Activated CD4-positive, CD25-positive, alpha-beta regulatory T cell treated with anti-CD3 and anti-CD28 coated beads, Interleukin-2, amount 50 U/mL, for 72 hours (primary cell): ENCODE data around the gene DIP2A.
"Not testable (repeated sequence)": the region's sequence is repeated elsewhere in the genome, so short reads cannot be mapped to it uniquely, and the experiment has no call there.

Experiments
- DNase-seq: peaks from one replicate; pipeline ENCODE4 v3.0.0; 2021

DIP2A gene

GRCh38 chr21:46454634-46455390 is 3.9 kb upstream of the DIP2A start:
- DNase-seq, result no peak

GRCh38 chr21:46455575-46456385 is 2.9 kb upstream of the DIP2A start:
- DNase-seq, result no peak

DNA sequence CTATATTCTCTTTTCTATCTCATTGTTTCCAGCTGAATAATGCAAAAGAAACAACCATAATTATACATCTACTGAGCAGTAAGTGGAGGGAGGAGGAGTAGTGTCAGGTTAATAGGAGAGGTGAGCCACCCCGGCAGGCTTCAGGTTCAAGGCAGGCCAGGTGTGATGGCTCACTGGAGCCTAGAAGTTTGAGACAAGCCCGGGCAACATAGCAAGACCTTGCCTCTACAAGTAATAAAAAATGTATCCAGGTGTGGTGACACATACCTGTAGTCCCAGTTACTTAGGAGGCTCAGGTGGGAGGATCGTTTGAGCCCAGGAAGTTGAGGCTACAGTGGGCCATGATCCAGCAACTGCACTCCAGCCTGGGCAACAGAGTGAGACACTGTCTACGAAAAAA is 1.9 kb upstream of the DIP2A start:
- no peak for DNase-seq

DNA sequence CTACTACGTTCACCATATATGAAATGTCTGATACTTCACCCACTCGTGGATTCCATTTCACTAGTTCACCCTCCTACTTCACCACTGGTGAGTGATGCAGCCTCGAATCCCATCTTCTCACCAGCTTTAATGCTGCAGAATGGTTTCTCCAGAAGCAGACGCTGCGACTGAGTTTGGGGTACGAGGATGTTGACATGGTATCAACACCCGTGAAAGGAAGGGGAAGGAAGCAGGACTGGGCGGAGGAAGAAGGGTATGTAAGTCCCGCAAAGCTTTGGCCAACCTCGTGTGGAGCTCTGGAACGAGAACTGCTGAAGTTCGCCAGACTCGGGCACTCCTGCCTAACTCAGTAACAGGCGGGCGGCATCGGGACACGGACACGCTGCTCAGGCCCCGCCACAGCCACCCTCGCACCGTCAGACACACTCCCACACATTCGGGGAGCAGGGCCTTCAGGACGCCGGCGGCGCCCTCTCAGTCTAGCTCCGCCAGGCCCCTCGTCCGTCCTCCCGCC is 833 bp upstream of the DIP2A start:
- DNase-seq, result peak; percentile 61

DNA sequence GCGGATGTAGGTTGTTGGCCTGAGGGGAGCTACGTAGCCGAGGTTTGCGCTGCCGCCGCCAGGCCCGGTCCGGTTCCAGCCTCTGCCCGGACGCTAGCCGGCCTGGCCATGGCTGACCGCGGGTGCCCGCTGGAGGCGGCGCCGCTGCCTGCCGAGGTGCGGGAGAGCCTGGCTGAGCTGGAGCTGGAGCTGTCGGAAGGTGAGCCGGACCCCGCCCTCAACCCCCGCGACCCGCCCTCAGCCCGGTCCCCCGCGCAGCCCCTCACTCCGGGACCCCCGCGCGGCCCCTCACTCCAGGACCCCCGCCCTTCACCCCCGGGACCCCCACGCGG is 299 bp downstream of the DIP2A start:
- no peak for DNase-seq

- no peak for DNase-seq
Observed at GRCh38 chr21:46459356-46460112, 843 bp downstream of the DIP2A start.

GRCh38 chr21:46461909-46462308 is 3.2 kb downstream of the DIP2A start:
- no peak for DNase-seq

DNA sequence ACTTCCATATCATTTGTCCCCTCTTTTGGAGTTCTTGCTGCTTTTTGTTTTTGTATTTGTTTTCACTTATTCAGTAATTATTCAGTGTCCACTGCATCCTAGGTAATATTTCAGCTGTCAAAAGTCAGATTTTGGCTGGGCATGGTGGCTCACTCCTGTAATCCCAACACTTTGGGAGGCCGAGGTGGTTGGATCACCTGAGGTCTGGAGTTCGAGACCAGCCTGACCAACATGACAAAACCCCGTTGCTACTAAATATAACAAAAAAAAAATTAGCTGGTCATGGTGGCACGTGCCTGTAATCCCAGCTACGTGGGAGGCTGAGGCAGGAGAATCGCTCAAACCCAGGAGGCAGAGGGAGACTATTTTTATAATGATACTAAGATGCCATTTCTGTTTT is 6.5 kb downstream of the DIP2A start:
- not testable (repeated sequence) for DNase-seq

GRCh38 chr21:46465651-46466050 is 7.0 kb downstream of the DIP2A start:
- DNase-seq, result no peak

DNA sequence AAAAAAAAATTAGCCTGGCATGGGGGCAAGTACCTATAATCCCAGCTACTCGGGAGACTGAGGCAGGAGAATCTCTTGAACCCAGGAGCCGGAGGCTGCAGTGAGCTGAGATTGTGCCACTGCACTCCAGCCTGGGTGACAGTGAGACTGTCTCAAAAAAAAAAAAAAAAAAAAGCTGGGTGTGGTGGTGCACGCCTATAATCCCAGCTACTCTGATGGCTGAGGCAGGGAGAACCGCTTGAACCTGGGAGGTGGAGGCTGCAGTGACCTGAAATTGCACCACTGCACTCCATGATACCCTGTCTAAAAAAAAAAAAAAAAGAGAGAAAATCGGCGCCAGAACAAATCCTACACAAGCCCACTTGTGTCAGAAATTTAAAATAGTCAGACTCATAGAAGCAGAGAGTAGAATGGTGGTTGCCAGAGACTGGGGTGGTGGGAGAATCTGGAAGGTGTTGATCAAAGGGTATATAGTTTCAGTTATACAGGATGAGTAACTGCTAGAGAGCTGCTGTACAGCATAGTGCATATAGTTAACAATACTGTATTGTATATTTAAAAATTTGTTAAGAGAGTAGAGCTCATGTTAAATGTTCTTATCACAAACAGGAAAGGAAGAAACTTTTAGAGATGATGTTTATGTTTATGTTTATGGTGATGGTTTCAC is 9.6 kb downstream of the DIP2A start:
- DNase-seq, result no peak

GRCh38 chr21:46469275-46469674 is 10.6 kb downstream of the DIP2A start:
- no peak for DNase-seq

DNA sequence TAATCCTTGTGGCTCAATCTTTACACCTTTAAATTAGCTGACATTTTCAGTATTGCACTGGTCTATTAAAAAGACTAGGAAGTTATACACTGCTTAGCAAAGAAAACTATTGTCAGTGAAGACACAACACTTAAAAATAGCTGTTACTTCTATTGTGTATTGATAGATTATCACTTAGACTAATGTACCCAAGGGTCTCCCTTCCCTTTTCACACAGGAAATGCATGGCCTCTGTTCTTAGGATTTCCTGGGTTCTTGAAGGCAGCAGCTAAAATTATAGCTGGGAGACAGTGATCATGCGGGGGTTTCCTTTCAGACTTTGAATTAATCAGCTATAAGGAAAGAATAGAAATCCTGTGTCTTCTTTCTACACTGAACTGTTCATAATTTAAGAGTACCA is 12.8 kb downstream of the DIP2A start:
- DNase-seq, result no peak

GRCh38 chr21:46472246-46472645 is 13.6 kb downstream of the DIP2A start:
- DNase-seq, result no peak

DNA sequence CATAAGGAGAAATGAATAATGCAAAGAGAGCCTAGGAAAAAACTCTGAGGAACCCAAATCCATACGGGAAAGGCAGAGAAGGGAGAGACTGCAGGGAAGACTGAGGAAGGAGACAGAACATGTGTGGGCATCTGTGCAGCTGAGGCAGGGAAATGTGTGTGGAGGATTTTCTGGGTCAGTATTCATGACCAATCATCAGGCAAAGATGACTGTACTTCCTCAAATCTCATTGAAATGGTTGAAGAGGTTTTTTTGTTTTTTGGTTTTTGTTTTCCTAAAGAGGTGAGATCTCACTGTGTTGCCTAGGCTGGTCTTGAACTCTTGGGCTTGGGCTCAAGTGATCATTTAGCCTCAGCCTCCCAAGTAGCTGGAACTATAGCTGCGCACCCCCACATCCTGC is 15.7 kb downstream of the DIP2A start:
- no peak for DNase-seq

DNA sequence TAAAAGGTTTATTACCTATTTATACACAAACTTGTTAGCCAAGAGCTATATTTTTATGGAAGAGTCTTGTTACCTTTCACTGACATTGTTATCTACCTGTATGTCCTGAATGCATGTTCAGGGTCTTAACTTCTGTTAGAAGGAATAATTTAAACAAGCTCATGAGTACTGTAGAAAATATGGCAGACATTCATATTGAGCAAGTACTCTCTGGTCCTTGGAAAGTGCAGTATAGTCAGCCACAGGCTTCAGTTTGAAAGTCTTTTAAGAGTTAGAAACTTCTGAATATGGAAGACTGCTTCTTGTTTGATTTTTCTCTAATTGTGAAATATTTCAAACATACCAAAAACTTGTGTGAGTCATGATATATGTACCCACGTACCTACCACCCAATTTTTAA is 16.6 kb downstream of the DIP2A start:
- no peak for DNase-seq

- no peak for DNase-seq
Observed at GRCh38 chr21:46477765-46478164, 19.1 kb downstream of the DIP2A start.

GRCh38 chr21:46478910-46479309 is 20.2 kb downstream of the DIP2A start:
- no peak for DNase-seq

DNA sequence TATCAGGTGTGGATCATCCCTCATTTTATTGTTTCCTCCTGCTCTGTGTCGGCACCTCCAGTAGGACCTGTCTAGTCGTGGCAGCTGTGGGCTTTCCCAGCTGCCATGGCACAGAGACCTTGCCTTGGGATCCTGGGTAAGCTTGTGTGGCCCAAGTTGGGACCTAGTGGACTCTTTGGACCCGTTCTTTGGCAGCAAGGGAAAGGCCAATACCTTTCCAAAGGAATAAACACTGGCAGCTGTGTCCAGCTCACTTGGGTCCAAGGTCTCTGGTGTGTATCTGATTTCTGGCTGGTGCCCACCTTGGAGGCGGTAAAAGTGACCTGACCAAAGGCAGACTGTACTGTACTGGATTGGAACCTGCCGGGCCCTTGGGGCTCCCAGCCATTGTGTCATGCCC is 21.8 kb downstream of the DIP2A start:
- no peak for DNase-seq

DNA sequence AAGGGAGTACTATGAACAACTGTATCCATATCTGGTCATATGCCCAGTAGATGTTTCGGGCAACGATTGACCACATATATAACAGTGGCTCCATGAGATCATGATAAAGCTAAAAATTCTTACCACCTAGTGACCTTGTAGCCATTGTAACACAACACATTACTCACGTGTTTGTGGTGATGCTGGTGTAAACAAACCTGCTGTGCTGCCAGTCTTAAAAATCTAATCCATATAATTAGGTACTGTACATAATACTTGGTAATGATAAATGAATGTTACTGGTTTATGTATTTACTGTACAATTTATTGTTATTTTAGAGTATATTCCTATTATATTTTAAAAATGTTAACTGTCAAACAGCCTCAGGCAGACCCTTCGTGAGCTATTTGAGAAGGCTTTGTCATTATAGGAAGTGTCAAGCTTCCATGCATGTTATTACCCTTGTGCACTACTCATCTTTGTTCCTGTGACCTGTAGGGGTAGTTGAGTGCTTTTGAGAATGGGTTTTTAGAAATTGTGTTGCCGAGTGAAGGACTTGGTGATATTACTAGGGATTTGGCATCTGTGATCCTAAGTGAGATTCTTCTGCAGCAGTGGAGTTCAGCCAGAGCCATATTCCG is 23.6 kb downstream of the DIP2A start:
- no peak for DNase-seq

DNA sequence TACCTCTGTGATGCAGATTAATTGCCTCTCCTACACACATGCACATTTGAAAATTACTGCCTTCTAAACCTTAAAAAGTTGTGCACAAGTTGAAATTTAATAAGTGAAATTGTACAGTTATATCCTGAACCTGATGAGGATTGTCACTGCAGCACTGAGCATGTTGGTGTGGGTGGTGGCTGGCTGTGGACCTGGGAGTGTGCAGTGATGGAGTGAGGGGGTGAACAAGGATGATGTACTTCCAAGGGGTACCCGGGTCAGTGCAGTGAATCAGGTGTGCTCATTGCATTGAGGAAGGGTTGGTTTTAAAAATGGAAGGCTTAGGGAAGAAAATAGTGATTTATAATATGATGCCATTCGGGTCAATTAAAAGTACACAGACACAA is 24.1 kb downstream of the DIP2A start:
- DNase-seq, result no peak

DNA sequence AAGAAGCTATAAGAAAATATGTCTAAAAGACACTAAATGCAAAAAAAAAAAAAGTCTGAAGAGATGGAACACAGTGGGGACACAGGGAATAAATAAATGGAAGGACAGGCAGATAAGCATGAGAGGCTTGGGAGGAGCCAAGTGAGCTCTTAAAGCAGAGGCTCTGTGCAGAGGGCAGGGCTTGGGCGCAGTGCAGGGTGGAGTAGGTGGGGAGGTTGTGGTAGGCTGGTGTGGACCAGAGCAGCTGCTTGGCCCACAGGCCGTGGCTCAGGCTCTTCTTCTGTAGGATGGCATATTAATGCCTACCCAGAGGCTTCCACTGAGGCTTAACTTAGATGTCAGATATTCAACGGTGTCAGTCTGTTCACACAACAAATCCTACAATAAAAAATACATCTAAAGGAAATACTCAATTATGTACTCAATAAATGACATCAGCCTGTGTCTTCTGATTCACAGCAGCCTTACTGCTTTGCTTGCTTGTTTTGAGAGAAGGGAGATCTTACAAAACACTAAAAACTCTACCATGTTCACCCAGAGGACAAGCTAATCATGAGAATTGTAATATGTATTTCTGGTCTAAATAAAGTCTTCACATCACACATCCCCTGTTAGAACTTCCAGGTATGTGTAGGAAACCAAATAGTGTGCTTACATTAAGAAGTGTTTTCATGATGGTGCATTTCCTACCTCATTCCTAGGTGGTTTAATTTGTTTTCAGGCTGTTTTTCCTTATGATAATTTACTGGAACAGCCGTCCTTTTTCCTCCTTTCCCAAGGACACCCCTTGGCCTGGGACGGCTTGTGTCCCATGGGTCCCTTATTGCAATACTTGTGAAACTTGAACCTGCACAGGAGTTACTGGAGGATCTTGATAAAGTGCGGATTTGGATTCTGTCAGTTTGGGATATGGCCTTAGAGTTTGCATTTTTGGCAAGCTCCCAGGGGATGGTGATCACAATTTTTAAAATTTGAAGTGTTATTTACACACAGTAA is 24.9 kb downstream of the DIP2A start:
- no peak for DNase-seq
